Retinal pigment epithelial cell (primary cell): ENCODE measurements around the gene ZFYVE19.

Source experiments
- DNase-seq: peaks from one replicate; pipeline ENCODE4 v3.0.0-alpha.2; 2010; ENCODE audit warnings: low read depth
- H3K4me3 ChIP-seq: 2 replicates; pipeline ENCODE4 v1.5.1; 2011; ENCODE audit warnings: mild to moderate bottlenecking, low read length, control low read depth, moderate library complexity
- TF ChIP-seq, protein P1 (sequence below): conservative IDR thresholded peaks from 2 replicates; pipeline ENCODE4 v1.5.1; 2011; ENCODE audit warnings: low read depth, low read length, control low read depth, inconsistent platforms

The ZFYVE19 gene

GRCh38 chr15:40803076-40803475 lies 3.8 kb upstream of the ZFYVE19 start:
- DNase-seq: no peak
- TF ChIP-seq, protein P1, sequence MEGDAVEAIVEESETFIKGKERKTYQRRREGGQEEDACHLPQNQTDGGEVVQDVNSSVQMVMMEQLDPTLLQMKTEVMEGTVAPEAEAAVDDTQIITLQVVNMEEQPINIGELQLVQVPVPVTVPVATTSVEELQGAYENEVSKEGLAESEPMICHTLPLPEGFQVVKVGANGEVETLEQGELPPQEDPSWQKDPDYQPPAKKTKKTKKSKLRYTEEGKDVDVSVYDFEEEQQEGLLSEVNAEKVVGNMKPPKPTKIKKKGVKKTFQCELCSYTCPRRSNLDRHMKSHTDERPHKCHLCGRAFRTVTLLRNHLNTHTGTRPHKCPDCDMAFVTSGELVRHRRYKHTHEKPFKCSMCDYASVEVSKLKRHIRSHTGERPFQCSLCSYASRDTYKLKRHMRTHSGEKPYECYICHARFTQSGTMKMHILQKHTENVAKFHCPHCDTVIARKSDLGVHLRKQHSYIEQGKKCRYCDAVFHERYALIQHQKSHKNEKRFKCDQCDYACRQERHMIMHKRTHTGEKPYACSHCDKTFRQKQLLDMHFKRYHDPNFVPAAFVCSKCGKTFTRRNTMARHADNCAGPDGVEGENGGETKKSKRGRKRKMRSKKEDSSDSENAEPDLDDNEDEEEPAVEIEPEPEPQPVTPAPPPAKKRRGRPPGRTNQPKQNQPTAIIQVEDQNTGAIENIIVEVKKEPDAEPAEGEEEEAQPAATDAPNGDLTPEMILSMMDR: no peak
- H3K4me3 ChIP-seq: no peak overlapping the region

DNA sequence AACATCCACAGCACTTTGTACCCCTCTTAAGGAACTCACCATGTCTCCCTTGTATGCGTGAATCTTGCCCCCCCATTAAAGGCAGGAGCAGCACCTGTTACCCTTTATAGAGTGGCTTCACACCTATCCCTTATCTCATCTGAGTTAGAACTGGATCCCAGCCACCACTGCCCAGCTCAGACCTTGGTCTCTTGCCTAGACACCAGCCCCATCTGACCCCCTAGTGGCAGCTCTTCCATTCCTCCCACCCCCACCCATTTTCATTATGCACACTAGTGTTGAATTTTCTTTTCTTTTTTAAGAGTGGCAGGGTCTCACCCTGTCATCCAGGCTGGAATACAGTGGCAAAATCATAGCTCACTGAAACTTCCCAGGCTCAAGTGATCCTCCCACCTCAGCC lies 3.2 kb upstream of the ZFYVE19 start:
- no peak for DNase-seq
- TF ChIP-seq, protein P1: no peak

DNA sequence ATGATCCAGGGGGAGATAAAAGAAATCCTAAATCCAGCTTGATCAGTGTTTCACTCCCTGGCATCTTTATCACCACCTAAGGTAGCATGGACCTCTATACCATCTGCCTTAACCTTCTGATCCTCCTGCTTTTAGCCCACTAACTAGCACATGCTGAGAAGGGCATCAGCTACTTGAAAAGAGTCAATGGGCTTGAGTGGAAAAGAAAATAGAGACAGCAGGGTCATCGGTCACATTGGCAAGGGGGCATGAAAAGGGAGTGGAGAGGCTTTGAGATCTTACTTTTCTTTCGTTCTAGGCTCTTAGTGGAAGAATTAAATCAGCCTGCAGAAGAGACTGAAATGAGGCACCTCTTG lies 239 bp upstream of the ZFYVE19 start:
- TF ChIP-seq, protein P1: no peak
- peak overlapping the region; percentile 82 for H3K4me3 ChIP-seq
- DNase-seq: no peak

More for the DNA sequence above, 3.2 kb upstream of the ZFYVE19 start:
- no peak overlapping the region for H3K4me3 ChIP-seq

DNA sequence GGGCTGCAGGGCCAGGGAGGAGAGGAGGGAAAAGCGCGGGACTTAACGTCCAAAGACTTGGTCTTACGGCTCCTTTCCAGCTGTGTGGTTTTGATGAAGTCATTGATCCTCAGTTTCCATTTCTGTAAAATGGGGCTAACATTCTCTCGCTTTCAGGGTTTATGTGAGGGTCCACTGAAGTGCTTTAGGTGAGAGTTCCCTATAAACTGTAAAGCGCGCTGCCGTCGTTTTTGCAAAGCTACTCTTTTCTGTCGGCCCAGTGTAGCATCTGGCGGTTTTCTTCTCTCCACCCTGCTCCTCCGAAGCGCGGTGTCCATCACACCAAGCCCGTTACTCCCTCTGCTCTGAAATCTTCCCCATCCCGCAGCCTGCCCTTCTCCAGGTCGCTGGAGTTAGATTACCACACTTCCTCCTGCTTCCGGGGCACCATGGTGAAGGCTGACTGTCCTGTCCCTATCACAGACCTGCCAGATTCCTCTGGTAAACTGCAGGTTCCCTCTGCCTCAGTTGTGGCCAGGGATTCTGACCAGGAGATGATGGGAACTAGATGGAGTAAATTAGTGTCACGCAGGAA lies 1.1 kb downstream of the ZFYVE19 start:
- TF ChIP-seq, protein P1: no peak
- H3K4me3 ChIP-seq: peak overlapping the region; percentile 82
- DNase-seq: no peak

DNA sequence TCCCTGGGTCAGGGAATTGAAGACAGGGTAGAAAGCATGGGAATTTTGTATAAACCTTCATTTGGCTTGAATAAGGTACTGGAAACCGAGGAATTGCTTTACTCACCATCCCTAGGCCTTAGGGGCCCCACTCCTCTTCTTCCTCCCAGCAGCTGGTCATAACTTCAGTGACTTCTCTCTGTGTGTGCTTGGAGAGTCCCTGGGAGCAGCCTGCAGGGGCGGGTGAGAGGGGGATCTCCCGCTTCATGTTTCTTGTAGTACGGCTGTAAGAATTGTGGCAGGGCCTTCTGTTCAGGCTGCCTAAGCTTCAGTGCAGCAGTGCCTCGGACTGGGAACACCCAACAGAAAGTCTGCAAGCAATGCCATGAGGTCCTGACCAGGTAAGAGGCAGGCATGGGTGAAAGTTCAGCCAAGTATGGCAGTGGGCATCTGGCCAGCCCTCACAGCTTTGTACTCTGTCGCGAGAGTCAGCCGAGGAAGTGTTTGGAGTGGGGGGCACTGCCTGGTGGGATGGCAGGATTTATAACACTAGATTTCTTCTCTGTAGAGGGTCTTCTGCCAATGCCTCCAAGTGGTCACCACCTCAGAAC lies 2.1 kb downstream of the ZFYVE19 start:
- no peak overlapping the region for H3K4me3 ChIP-seq
- TF ChIP-seq, protein P1: no peak

DNA sequence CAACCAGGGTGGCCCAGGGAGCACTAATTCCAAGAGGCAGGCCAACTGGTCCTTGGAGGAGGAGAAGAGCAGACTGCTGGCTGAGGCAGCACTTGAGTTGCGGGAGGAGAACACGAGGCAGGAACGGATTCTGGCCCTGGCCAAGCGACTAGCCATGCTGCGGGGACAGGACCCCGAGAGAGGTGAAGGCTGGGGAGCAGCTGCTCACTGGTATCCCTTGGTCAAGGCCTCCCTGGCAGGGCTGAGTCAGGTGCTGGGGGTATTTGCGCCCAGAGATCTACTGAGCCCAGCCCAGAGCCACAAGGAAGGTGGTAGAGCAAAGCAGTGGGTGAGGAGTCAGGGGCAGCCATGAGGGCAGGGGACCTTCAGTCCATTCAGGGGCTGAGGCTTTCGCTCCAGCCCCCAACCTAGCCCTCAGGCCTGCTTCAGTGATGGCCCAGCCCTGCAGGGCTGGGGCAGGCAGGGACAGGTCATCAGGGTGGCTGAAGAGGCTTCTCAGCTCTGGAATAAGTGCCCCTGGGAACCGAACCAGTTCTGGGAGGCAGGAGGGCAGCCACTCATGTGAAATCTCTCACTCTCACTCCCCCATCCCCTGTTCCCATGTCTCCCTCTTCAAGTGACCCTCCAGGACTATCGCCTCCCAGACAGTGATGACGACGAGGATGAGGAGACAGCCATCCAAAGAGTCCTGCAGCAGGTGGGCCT lies 6.0 kb downstream of the ZFYVE19 start:
- no peak for DNase-seq
- H3K4me3 ChIP-seq: no peak overlapping the region
- TF ChIP-seq, protein P1: no peak

More for the DNA sequence above, 2.1 kb downstream of the ZFYVE19 start:
- no peak for DNase-seq
